SK-N-MC (cell line): ENCODE measurements around the gene ADIRF.

ENCODE experiments used
- EZH2 ChIP-seq: fragments of 200-600 bp; sonication (generic); IDR thresholded peaks from one replicate; pipeline ENCODE4 v1.6.1; 2017; ENCODE audit warnings: antibody characterized with exemption
- POLR2AphosphoS5 ChIP-seq: IDR thresholded peaks from 2 replicates; pipeline ENCODE4 v1.6.1; 2012; ENCODE audit warnings: mild to moderate bottlenecking, low read depth, low read length, borderline replicate concordance

- no peak for TF ChIP-seq EZH2
- TF ChIP-seq POLR2AphosphoS5, result no peak
These were observed 26.9 kb upstream of the ADIRF start for GRCh38 chr10:86941426-86941825.
